Measurements from ENCODE around the gene KIF26B. TPM values are rescaled to one million over a fixed set of nuclear protein-coding genes. Genes with fewer than 3 reads are reported as not detected.

Gene KIF26B
- total and polyA plus RNA-seq, 8 donors = 0.27 to 4.5 (median 0.63) TPM

DNA sequence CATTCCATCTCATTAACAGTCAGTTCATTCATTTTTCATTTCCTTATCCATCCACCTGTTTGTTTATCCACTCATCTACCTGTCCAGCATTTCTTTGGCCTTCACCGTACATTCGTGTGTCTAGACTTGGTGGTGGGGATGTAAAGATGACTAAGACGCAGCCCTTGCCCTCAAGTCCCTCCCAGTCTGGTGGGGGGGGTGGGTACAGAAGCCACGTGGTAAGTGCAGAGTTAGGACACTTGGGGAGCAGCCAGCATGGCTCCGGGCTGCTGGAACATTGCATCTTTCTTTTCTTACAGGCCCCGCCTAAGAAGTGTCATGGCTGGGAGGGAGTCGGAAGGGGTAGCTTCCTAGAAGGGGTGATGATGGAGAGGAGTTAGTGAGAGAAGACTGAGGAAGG, 17.2 kb downstream of the KIF26B start:
- Histone ChIP-seq H3K36me3 (no peaks in the 10 kb centered on the region), H3K9me3 (no peaks in the 10 kb centered on the region), H3K4me1 (no peaks in the 10 kb centered on the region), H3K27me3 (no peaks in the 10 kb centered on the region), H3K4me3 (no peak overlapping the region), H3K27ac (no peak overlapping the region)
- WGBS, 2 donors = 67 to 73% methylated on average over 7 of the region's 7 CpGs
- no peak for ATAC-seq
- intact Hi-C loops (cut with DNase I) = no loop called here
- TF ChIP-seq, protein P1, sequence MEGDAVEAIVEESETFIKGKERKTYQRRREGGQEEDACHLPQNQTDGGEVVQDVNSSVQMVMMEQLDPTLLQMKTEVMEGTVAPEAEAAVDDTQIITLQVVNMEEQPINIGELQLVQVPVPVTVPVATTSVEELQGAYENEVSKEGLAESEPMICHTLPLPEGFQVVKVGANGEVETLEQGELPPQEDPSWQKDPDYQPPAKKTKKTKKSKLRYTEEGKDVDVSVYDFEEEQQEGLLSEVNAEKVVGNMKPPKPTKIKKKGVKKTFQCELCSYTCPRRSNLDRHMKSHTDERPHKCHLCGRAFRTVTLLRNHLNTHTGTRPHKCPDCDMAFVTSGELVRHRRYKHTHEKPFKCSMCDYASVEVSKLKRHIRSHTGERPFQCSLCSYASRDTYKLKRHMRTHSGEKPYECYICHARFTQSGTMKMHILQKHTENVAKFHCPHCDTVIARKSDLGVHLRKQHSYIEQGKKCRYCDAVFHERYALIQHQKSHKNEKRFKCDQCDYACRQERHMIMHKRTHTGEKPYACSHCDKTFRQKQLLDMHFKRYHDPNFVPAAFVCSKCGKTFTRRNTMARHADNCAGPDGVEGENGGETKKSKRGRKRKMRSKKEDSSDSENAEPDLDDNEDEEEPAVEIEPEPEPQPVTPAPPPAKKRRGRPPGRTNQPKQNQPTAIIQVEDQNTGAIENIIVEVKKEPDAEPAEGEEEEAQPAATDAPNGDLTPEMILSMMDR (IDR thresholded peaks at IDR 0.05) = no peak
- DNase-seq = no peak
- no peak for FAIRE-seq

DNA sequence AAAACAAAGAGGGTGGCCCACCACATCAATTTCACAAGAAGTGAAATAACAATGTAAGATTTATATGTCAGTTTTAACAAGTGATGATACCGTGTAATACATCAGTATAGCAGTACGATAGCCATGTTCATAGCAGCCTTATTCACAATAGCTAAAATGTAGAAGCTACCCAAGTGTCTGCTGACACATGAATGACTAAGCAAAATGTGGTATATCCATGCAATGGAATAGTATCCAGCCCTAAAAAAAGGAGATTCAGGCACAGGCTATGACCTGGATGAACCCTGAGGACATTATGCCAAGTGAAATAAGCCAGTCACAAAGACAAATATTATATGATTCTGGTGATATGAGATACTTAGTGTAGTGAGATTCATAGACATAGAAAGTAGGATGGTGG, 18.0 kb downstream of the KIF26B start:
- TF ChIP-seq, protein P1 (IDR thresholded peaks at IDR 0.05) = no peak
- intact Hi-C loops (cut with DNase I) = no loop called here
- no peak overlapping the region for H3K4me3 ChIP-seq
- ATAC-seq (no peak), DNase-seq (no peak), FAIRE-seq (no peak)
- no peak overlapping the region for H3K27ac ChIP-seq
- H3K9me3 ChIP-seq = no peaks in the 10 kb centered on the region
- H3K36me3 ChIP-seq = no peaks in the 10 kb centered on the region
- H3K4me1 ChIP-seq = no peaks in the 10 kb centered on the region
- 96 to 97% methylated on average over 2 of the region's 2 CpGs for WGBS, 2 donors
- no peaks in the 10 kb centered on the region for H3K27me3 ChIP-seq

DNA sequence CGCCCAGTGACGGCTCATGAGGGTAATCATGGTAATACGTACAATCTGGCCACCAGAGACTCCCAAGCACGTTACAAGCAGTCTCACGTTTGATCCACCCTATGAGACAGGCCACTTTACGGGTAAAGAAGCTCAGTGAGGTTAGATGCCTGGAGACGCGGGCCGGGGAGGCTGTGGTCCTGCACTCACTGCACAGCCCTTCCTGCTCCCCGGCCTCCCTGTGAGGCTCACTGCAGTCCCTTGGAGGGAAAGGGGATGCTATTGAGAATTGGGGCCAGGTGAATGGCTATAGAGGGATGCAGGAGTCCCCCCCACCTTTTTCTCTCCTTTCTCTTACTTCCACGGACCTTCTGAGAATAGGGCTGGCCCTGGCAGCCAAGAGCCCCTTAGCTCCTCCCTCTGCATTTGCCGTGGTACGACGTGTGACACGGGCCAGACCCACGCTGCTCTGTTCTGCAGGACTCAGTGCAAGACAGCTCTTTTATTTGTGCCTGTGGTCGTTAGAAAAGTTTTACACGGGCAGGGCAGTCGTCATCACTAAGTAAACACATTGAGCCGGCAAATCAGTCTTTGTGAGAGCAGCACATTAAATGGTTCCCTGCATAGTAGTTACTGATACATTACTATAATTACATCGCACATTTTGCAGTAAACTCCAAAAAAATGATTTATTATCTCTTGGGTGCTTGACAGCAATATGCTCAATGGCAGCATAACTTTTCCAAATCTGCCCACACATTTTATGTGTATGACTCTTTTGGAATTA, 18.8 kb downstream of the KIF26B start:
- H3K27ac ChIP-seq = no peak overlapping the region
- H3K9me3 ChIP-seq = no peaks in the 10 kb centered on the region
- intact Hi-C loops (cut with DNase I) = no loop called here
- TF ChIP-seq, protein P1 (IDR thresholded peaks at IDR 0.05) = no peak
- H3K4me3 ChIP-seq = no peak overlapping the region
- 45 to 46% methylated on average over 21 of the region's 21 CpGs for WGBS, 2 donors
- FAIRE-seq (no peak), DNase-seq (no peak), ATAC-seq (peak; percentile 39 to 61 (median 52))
- H3K4me1 ChIP-seq = no peaks in the 10 kb centered on the region
- H3K36me3 ChIP-seq = no peaks in the 10 kb centered on the region
- no peaks in the 10 kb centered on the region for H3K27me3 ChIP-seq

DNA sequence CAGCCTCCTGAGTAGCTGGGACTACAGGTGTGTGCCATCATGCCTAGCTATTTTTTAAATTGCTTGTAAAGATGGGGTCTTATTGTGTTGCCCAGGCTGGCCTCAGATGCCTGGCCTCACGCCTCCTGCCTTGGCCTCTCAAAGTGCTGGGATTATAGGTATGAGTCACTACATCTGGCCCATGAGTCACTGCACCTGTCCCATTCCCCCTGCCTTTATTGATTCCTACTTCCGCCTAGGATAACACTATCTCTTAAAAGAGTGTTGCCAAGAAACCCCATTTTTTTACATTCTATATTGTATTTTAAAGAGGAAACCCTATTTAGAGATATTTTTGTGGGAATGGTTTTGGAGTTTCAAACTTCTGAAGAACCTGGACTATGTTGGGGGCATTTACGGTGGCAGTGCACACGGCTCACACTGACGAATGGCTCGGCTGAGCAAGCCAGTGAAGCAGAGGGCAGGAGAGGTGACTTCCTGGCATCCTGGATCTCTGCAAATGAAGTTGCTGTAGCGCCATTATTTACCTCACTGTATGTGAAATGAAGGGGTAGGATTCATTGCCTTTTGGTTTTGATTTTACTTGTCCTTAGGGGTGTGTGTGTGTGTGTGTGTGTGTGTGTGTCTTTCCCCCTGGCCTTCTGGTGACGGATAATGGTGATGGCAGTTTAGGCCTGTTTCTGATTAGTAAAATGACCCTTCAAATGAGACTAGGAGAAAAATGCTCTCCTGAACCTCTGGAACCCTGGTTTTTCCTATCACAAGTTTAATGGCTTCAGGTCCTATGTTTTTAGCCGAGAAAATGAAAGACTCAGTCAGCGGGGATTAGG, 22.5 kb downstream of the KIF26B start:
- H3K4me3 ChIP-seq = no peak overlapping the region
- FAIRE-seq (no peak), ATAC-seq (peak; percentile 59 to 90 (median 76)), DNase-seq (peak in 3 of 6 donors; percentile 29 to 50 (median 38))
- no peaks in the 10 kb centered on the region for H3K36me3 ChIP-seq
- 76 to 81% methylated on average over 10 of the region's 10 CpGs for WGBS, 2 donors
- intact Hi-C loops (cut with DNase I) = no loop called here
- H3K27me3 ChIP-seq = no peaks in the 10 kb centered on the region
- no peak overlapping the region for H3K27ac ChIP-seq
- H3K4me1 ChIP-seq = no peaks in the 10 kb centered on the region
- TF ChIP-seq, protein P1 (IDR thresholded peaks at IDR 0.05) = no peak
- H3K9me3 ChIP-seq = no peaks in the 10 kb centered on the region

Measured in pancreas (tissue), 10 donors.